GM13976 (cell line): ENCODE measurements around the gene PHLDB2.
"Not testable (repeated sequence)": the region's sequence is repeated elsewhere in the genome, so short reads cannot be mapped to it uniquely, and the experiment has no call there.

Source experiments
- DNase-seq: peaks from one replicate; pipeline ENCODE4 v3.0.0; 2012; ENCODE audit warnings: low spot score
- in situ Hi-C: fragments of 300-500 bp; cut with MboI; formaldehyde crosslinking; loops from one replicate; pipeline ENCODE4 v1.12.0; 2022; ENCODE audit warnings: low sequenced_read_pairs, mixed read lengths, inconsistent platforms; ENCODE audit not compliant: unreplicated experiment
- TF ChIP-seq, protein P1 (sequence below): IDR thresholded peaks from 2 replicates; pipeline ENCODE4 v1.5.1; 2012; ENCODE audit warnings: borderline replicate concordance, mild to moderate bottlenecking; ENCODE audit not compliant: insufficient read depth; ENCODE audit errors: extremely low read depth, missing control alignments, control extremely low read depth

The PHLDB2 gene

DNA sequence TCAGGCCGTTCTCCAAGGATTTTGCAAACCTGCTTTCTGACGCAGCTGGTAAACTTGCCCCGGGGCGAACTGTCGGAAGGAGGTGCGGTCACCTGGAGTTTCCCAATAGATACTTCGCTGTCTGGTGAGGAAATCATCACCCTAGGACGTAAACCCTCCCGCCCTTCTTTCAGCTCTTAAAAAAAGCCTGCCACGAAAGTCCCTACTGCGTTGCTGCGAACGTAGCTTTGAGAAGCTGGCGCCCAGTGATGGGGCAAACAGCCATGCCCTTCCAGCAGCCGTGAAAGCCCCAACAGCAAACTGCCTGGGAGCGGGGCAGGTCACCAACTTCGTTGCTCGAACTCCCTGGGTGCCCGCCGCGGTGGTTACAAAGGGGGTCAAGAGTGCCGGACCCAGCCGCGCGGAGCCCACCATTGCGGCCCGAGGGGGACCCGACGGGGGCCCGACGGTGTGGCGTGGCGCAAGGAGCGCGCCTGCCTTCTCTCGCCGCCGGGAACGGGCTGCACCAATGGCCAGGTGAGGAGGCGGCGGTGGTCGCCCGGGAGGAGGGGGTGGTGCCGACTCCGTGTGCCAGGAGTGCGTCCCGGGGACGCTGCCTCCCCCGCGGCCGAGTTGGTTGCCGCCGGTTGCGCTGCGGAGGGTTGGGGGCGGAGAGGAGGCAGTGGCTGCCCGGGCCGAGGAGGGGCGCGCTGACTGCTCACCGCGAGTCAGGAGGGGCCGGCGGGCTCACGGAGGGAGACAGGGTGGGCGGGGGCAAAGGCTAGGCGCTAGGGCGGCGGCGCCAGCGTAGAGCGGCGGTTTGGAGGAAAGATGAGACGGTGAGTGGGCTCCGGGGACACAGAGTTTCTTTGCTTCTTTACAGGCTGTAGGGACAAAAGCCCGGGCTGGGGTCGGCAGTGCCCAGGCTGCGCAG, at the start of gene PHLDB2:
Gene PHLDB2, plus strand, starts transcription at position 205 of the 913 bp plus-strand sequence. CDS start 24,813 bp downstream, outside the sequence.
- DNase-seq, result peak; percentile 57
- TF ChIP-seq, protein P1, sequence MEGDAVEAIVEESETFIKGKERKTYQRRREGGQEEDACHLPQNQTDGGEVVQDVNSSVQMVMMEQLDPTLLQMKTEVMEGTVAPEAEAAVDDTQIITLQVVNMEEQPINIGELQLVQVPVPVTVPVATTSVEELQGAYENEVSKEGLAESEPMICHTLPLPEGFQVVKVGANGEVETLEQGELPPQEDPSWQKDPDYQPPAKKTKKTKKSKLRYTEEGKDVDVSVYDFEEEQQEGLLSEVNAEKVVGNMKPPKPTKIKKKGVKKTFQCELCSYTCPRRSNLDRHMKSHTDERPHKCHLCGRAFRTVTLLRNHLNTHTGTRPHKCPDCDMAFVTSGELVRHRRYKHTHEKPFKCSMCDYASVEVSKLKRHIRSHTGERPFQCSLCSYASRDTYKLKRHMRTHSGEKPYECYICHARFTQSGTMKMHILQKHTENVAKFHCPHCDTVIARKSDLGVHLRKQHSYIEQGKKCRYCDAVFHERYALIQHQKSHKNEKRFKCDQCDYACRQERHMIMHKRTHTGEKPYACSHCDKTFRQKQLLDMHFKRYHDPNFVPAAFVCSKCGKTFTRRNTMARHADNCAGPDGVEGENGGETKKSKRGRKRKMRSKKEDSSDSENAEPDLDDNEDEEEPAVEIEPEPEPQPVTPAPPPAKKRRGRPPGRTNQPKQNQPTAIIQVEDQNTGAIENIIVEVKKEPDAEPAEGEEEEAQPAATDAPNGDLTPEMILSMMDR, result no peak
- in situ Hi-C loops, result no loop called here

DNA sequence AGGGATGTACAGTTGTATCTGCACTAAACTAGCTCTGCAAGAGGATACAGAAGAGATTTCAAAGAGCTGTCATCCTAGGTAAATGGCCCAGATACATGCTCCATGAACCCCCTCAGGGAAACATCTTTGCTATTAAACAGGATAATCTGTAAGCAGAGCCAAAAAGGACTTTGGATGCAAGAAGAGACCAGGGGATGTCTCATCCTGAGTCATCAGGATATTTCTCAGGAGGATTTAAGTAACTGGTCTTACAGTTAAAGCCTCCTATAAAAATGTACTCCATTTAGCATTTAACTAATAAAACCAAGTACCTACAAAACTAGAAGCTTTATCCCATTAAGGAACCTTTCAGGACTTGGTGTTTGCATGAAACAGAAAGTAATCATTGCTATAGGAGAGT, 48.2 kb upstream of the PHLDB2 start:
- DNase-seq, result no peak
- in situ Hi-C loops, result no loop called here
- TF ChIP-seq, protein P1, result no peak

DNA sequence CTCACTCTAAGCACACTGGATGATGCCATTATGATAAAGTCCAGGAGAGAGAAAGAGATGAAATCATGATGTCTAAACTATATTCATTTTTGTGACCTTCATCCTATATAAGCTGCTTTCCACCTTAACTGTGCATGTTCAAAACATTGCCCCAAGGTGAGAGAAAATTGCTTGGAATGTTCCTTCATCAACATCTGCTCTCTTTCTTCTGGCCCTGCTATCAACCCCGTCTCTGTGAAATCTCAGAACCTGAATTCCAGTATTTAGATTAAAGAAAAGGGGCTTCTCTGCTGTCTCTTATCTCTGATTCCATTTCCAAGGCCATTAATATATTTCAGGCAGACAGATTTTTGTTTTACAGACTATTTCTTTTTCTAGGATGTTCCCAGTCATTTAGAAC, 47.3 kb upstream of the PHLDB2 start:
- TF ChIP-seq, protein P1, result no peak
- DNase-seq, result no peak
- in situ Hi-C loops, result no loop called here

DNA sequence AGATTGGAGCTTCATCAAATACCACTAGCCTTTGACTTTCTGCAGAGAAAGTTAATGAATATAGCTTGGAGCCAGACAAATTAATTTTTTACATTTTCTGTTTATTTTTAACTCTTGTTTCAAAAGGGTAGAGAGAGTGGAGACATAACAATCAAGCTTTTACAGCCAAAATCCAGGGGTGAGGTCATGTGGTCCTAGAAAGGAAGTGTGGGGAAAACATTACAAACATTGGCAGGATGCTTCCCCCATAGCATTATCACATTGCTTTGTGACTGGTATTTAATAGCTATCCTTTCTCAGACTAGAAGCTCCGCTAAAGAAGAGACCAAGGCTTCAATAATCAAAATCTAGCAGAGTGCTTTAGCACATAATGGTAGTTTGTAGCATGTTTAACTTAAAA, 46.4 kb upstream of the PHLDB2 start:
- no peak for DNase-seq
- TF ChIP-seq, protein P1, result no peak
- in situ Hi-C loops, result no loop called here

DNA sequence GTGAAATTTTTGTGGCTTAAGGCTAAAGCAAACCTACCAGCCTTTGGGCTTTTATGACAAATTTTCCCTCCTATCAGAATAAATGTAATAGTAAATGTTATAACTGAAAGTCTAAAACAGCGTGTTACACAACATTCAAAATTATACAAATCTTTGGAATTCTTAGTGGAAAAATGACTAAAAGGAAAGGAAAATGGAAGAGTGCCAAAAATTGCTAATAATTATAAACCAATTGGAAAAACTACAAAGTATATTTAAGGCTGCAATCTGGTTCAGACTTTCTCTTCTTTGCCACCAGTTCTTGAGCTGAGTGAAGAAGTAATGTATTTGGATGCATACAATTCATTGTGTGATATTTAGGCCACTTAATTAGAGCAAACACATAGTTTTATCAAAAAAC, 45.6 kb upstream of the PHLDB2 start:
- no peak for DNase-seq
- in situ Hi-C loops, result no loop called here
- TF ChIP-seq, protein P1, result no peak

DNA sequence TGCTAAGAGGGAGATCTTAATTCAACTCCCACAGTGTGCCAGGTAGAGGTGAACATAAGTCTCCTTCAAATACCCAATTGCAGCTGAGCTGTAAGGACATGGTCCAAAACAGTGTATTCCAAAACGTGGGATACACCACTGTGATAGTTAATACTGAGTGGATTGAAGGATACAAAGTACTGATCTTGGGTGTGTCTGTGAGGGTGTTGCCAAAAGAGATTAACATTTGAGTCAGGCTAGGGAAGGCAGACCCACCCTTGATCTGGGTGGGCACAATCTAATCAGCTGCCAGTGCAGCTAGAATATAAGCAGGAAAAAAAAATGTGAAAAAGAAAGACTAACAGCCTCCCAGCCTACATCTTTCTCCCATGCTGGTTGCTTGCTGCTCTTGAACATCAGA, 45.1 kb upstream of the PHLDB2 start:
- in situ Hi-C loops, result no loop called here
- DNase-seq, result no peak
- TF ChIP-seq, protein P1, result no peak

DNA sequence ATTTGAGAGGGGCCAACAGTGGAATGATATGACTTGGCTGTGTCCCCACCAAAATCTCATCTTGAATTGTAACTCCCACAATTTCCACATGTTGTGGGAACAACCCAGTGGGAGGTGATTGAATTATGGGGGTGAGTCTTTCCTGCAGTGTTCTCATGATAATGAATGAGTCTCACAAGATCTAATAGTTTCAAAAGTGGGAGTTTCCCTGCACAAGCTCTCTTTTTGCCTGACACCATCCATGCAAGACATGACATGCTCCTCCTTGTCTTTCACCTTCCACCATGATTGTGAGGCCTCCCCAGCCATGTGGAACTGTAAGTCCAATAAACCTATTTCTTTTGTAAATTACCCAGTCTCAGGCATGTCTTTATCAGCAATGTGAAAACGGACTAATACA, 42.3 kb upstream of the PHLDB2 start:
- in situ Hi-C loops, DNase-seq: not testable (repeated sequence)
